Left ventricle myocardium inferior (tissue), 1 donor: ENCODE results near the gene FOXN3. TPM values are rescaled to one million over a fixed set of nuclear protein-coding genes. Genes with fewer than 3 reads are reported as not detected.

Experiments
- DNase-seq: peaks from one replicate; pipeline ENCODE4 v3.0.0-alpha.2; 2020
- H3K27ac ChIP-seq: fragments of 200-600 bp; replicated peaks from 2 replicates; pipeline ENCODE4 v1.8.0; 2021
- H3K27me3 ChIP-seq: fragments of 200-600 bp; 2 replicates; pipeline ENCODE4 v1.8.0; 2021; ENCODE audit warnings: low read depth
- H3K36me3 ChIP-seq: fragments of 200-600 bp; 2 replicates; pipeline ENCODE4 v1.8.0; 2021
- H3K4me1 ChIP-seq: fragments of 200-600 bp; 2 replicates; pipeline ENCODE4 v1.8.0; 2021
- H3K4me3 ChIP-seq: fragments of 200-600 bp; 2 replicates; pipeline ENCODE4 v1.8.0; 2021; ENCODE audit warnings: mild to moderate bottlenecking, moderate library complexity
- H3K9me3 ChIP-seq: fragments of 200-600 bp; replicated peaks from 2 replicates; pipeline ENCODE4 v1.8.0; 2021
- CTCF ChIP-seq: fragments of 200-600 bp; IDR thresholded peaks from 2 replicates; pipeline ENCODE4 v1.8.0; 2021; ENCODE audit warnings: antibody characterized with exemption, mild to moderate bottlenecking, borderline replicate concordance
- intact Hi-C: fragments of 100-400 bp; cut with micrococcal nuclease; formaldehyde crosslinking; loops from one replicate; pipeline ENCODE4 v1.11.0; 2022
- total RNA-seq: library from RNA; stranded (reverse); fragmentation: NEBNext Ultra II Directional; extraction: Animal tissue kit (Norgen Biotek cat#: 25700); gene quantifications from one replicate; pipeline ENCODE4 v1.2.1, GENCODE V29; 2021
- donor health status: DM: no; HTN: yes; CAD: no; lungs with severe emphysema.

The FOXN3 gene
- total RNA-seq, 1 donor from 2014 or later: 120 TPM

GRCh38 chr14:89320381-89321000 is 96.5 kb downstream of the FOXN3 start:
- Histone ChIP-seq H3K36me3 (peaks cover 1% of the 10 kb centered on the region), H3K27ac (no peak overlapping the region), H3K4me3 (no peak overlapping the region), H3K4me1 (peaks cover 49% of the 10 kb centered on the region), H3K27me3 (no peaks in the 10 kb centered on the region), H3K9me3 (no peaks in the 10 kb centered on the region)
- no peak for TF ChIP-seq CTCF
- intact Hi-C loops: no loop called here
- no peak for DNase-seq

GRCh38 chr14:89319687-89320086 is 97.3 kb downstream of the FOXN3 start:
- Histone ChIP-seq H3K4me1 (peaks cover 57% of the 10 kb centered on the region), H3K27ac (no peak overlapping the region), H3K36me3 (no peaks in the 10 kb centered on the region), H3K4me3 (no peak overlapping the region), H3K27me3 (no peaks in the 10 kb centered on the region), H3K9me3 (no peaks in the 10 kb centered on the region)
- intact Hi-C loops: no loop called here
- no peak for TF ChIP-seq CTCF
- no peak for DNase-seq

GRCh38 chr14:89317051-89317691 is 99.9 kb downstream of the FOXN3 start:
- TF ChIP-seq CTCF: no peak
- no peak overlapping the region for H3K4me3 ChIP-seq
- H3K27ac ChIP-seq: no peak overlapping the region
- no peaks in the 10 kb centered on the region for H3K27me3 ChIP-seq
- H3K36me3 ChIP-seq: no peaks in the 10 kb centered on the region
- no peaks in the 10 kb centered on the region for H3K9me3 ChIP-seq
- H3K4me1 ChIP-seq: peaks cover 64% of the 10 kb centered on the region
- intact Hi-C loops: no loop called here
- DNase-seq: no peak

GRCh38 chr14:89315493-89316470 is 101.3 kb downstream of the FOXN3 start:
- no peaks in the 10 kb centered on the region for H3K36me3 ChIP-seq
- no peaks in the 10 kb centered on the region for H3K27me3 ChIP-seq
- H3K9me3 ChIP-seq: no peaks in the 10 kb centered on the region
- TF ChIP-seq CTCF: no peak
- DNase-seq: no peak
- peaks cover 53% of the 10 kb centered on the region for H3K4me1 ChIP-seq
- no peak overlapping the region for H3K27ac ChIP-seq
- intact Hi-C loops: no loop called here
- no peak overlapping the region for H3K4me3 ChIP-seq

- intact Hi-C loops: no loop called here
- DNase-seq: no peak
- H3K4me3 ChIP-seq: no peak overlapping the region
- H3K27ac ChIP-seq: no peak overlapping the region
- peaks cover 50% of the 10 kb centered on the region for H3K4me1 ChIP-seq
- H3K9me3 ChIP-seq: no peaks in the 10 kb centered on the region
- H3K36me3 ChIP-seq: no peaks in the 10 kb centered on the region
- H3K27me3 ChIP-seq: no peaks in the 10 kb centered on the region
- no peak for TF ChIP-seq CTCF
Observed at GRCh38 chr14:89314274-89314673, 102.8 kb downstream of the FOXN3 start.
